ENCODE measurements around the gene S1PR3. TPM values are rescaled to one million over a fixed set of nuclear protein-coding genes. Genes with fewer than 3 reads are reported as not detected.

Gene S1PR3
- total and polyA plus RNA-seq, 2 experiments from 2014 or later: 11.8 to 16.9 TPM

DNA sequence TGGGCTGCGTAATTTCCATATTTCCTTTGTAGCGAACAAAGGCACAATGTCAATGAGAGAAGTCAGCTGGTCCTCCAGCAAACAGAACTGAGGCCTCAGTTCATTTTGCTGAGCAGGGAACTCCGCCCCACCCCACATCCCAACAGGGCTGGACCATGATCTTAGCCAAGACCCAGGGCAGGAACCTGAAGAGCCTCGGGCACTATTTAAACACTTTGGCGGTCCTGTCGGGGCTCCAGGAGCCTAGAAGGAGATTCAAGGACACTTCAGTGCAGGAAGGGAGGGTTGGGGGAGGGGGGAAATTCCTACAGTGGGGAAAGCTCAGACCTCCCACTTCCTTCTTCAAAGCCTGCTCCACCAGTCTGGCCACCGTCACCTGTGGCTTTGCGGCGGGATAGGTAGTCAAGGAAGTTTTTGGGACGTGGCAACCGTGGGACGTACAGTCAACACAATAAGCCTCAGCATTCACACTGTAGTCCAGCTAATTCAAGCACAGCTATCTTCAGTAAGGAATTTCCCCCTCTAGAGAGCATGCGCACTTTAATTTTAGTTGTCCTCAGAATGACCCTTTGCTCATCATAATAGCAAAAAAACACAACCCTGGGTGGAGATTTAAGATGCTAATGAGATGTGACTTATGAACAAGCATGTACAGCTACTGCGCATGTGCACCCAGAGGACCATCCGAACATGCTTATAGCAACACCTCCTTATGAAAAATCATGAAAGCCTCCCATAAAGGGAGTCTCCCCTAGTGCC is 30.9 kb downstream of the S1PR3 start:
- WGBS, 2 experiments (ENCODE audit: low coverage in 1 of 2, low lambda C conversion rate in 2 of 2, missing lambda C conversion rate in 2 of 2): 71 to 74% methylated on average over 15 of the region's 15 CpGs
- Histone ChIP-seq H4K20me1 (ENCODE audit: insufficient read depth) (no peaks in the 10 kb centered on the region), H3K27ac (peak overlapping the region; percentile 40), H3K36me3 (ENCODE audit: low read depth) (no peaks in the 10 kb centered on the region), H3K9me2 (ENCODE audit: insufficient read depth) (no peaks in the 10 kb centered on the region), H3K27me3 (replicated peaks; ENCODE audit: insufficient read depth) (no peaks in the 10 kb centered on the region), H3F3A (ENCODE audit: insufficient read depth) (peaks cover 19% of the 10 kb centered on the region), H3K4me3 (no peak overlapping the region), H3K4me2 (ENCODE audit: unreplicated experiment) (peak overlapping the region; percentile 36), H2AFZ (no peak overlapping the region), H3K4me1 (ENCODE audit: insufficient read depth) (peaks cover 34% of the 10 kb centered on the region), H3K9me3 (ENCODE audit: low read depth) (no peaks in the 10 kb centered on the region), H3K9ac (no peak overlapping the region), H3K79me2 (ENCODE audit: insufficient read depth) (no peaks in the 10 kb centered on the region)
- in situ Hi-C loops (cut with MboI): no loop called here
- DNase-seq: peak; percentile 33
- TF ChIP-seq EZH2phosphoT487 (IDR thresholded peaks at IDR 0.05; ENCODE audit: insufficient read depth, low read depth) (no peak), EZH2 (IDR thresholded peaks at IDR 0.05; ENCODE audit: insufficient read depth, poor library complexity, severe bottlenecking) (no peak)

DNA sequence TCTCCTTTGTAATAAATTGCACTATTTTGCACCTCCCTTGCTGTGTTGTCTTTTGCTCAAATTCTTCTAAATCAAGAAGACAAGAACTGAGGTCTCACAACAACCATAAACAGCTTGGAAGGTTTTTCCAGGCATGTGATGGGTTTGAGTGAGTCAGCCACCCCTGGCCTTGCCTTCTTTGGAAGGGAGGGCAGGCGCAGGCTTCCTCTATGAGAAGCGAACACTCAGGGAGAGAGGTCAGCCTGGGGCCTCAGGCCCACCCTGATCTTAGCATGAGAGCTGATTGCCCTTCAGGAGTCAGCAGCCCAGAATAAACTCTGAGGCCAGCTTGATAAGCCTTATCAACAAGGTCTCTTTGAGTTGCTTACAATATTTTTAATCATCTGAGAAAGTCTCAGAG is 31.6 kb downstream of the S1PR3 start:
- Histone ChIP-seq H3K9me2 (ENCODE audit: insufficient read depth) (no peaks in the 10 kb centered on the region), H3K79me2 (ENCODE audit: insufficient read depth) (no peaks in the 10 kb centered on the region), H3K9ac (0 out of 2 replicates have a peak overlapping the region, but pooled peaks have one; percentile 27), H3K9me3 (ENCODE audit: low read depth) (no peaks in the 10 kb centered on the region), H3K27me3 (replicated peaks; ENCODE audit: insufficient read depth) (no peaks in the 10 kb centered on the region), H2AFZ (peak overlapping the region; percentile 28; the same call in 1 of the 2 replicates), H3F3A (ENCODE audit: insufficient read depth) (peaks cover 19% of the 10 kb centered on the region), H3K27ac (peak overlapping the region; percentile 40), H3K36me3 (ENCODE audit: low read depth) (no peaks in the 10 kb centered on the region), H3K4me2 (ENCODE audit: unreplicated experiment) (peak overlapping the region; percentile 36), H4K20me1 (ENCODE audit: insufficient read depth) (no peaks in the 10 kb centered on the region), H3K4me1 (ENCODE audit: insufficient read depth) (peaks cover 34% of the 10 kb centered on the region), H3K4me3 (no peak overlapping the region)
- no peak for TF ChIP-seq EZH2 (IDR thresholded peaks at IDR 0.05; ENCODE audit: insufficient read depth, poor library complexity, severe bottlenecking)
- TF ChIP-seq EZH2phosphoT487 (IDR thresholded peaks at IDR 0.05; ENCODE audit: insufficient read depth, low read depth): no peak
- WGBS, 2 experiments (ENCODE audit: low coverage in 1 of 2, low lambda C conversion rate in 2 of 2, missing lambda C conversion rate in 2 of 2): 20 to 36% methylated on average over 2 of the region's 2 CpGs
- DNase-seq: peak; percentile 83
- in situ Hi-C loops (cut with MboI): no loop called here

DNA sequence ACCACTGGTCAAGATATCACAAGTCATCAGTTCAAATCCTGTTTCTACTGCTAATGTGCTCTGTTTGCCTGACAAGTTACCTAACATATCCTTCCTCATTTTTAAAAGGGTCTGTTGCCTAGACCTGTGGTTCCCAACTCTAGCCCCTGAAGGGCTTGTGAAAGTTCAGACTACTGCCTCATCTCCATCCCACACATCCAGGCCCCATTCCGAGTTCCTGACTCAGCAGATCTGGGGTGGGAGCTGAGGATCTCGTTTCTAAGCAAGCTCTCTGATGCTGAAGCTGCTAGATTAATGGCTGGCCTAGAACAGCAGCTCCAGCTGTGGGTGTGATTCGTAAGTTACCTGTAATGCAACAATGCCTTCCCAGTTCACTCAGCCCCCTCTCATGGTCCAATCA is 32.5 kb downstream of the S1PR3 start:
- DNase-seq: peak; percentile 25
- WGBS, 2 experiments (ENCODE audit: low coverage in 1 of 2, low lambda C conversion rate in 2 of 2, missing lambda C conversion rate in 2 of 2): 46 to 64% methylated on average over 3 of the region's 3 CpGs
- H3K27me3 ChIP-seq (replicated peaks; ENCODE audit: insufficient read depth): no peaks in the 10 kb centered on the region

DNA sequence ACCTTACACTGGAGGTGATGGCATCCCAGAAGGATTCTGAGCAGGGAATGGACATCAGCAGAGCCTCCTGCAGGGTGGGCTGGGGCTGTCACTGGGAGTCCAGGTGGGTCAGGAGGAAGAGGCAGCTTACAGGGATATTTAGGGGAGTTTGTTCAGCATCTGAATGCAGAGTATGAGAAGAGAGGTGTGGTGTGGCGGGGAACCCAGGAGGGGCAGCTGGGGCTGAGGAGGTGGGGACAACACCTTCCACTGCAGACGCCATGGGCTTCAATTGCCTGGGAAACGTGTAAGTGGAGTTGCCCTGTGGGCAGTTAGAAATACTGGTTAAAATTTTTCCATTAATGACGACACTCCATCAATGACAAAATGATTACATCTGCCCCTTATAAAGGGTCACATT is 33.5 kb downstream of the S1PR3 start:
- in situ Hi-C loops (cut with MboI): no loop called here
- Histone ChIP-seq H3K79me2 (ENCODE audit: insufficient read depth) (no peaks in the 10 kb centered on the region), H3K9me3 (ENCODE audit: low read depth) (no peaks in the 10 kb centered on the region), H3K4me2 (ENCODE audit: unreplicated experiment) (no peak overlapping the region), H3K4me3 (no peak overlapping the region), H3K9me2 (ENCODE audit: insufficient read depth) (no peaks in the 10 kb centered on the region), H3K27me3 (replicated peaks; ENCODE audit: insufficient read depth) (no peaks in the 10 kb centered on the region), H3F3A (ENCODE audit: insufficient read depth) (peaks cover 19% of the 10 kb centered on the region), H3K4me1 (ENCODE audit: insufficient read depth) (peaks cover 34% of the 10 kb centered on the region), H3K9ac (no peak overlapping the region), H3K36me3 (ENCODE audit: low read depth) (no peaks in the 10 kb centered on the region), H4K20me1 (ENCODE audit: insufficient read depth) (no peaks in the 10 kb centered on the region), H2AFZ (no peak overlapping the region), H3K27ac (no peak overlapping the region)
- TF ChIP-seq EZH2 (IDR thresholded peaks at IDR 0.05; ENCODE audit: insufficient read depth, poor library complexity, severe bottlenecking) (no peak), EZH2phosphoT487 (IDR thresholded peaks at IDR 0.05; ENCODE audit: insufficient read depth, low read depth) (no peak)
- no peak for DNase-seq
- WGBS, 2 experiments (ENCODE audit: low coverage in 1 of 2, low lambda C conversion rate in 2 of 2, missing lambda C conversion rate in 2 of 2): 94 to 97% methylated on average over 3 to 4 of the region's 4 CpGs

More for the DNA sequence above, 32.5 kb downstream of the S1PR3 start:
- H3K36me3 ChIP-seq (ENCODE audit: low read depth): no peaks in the 10 kb centered on the region
- no peak overlapping the region for H3K4me2 ChIP-seq (ENCODE audit: unreplicated experiment)
- TF ChIP-seq EZH2 (IDR thresholded peaks at IDR 0.05; ENCODE audit: insufficient read depth, poor library complexity, severe bottlenecking) (no peak), EZH2phosphoT487 (IDR thresholded peaks at IDR 0.05; ENCODE audit: insufficient read depth, low read depth) (no peak)
- H3K9me2 ChIP-seq (ENCODE audit: insufficient read depth): no peaks in the 10 kb centered on the region
- no peaks in the 10 kb centered on the region for H4K20me1 ChIP-seq (ENCODE audit: insufficient read depth)
- H3K27ac ChIP-seq: no peak overlapping the region
- peaks cover 34% of the 10 kb centered on the region for H3K4me1 ChIP-seq (ENCODE audit: insufficient read depth)
- no peak overlapping the region for H3K9ac ChIP-seq
- no peaks in the 10 kb centered on the region for H3K9me3 ChIP-seq (ENCODE audit: low read depth)
- H3K4me3 ChIP-seq: no peak overlapping the region
- peaks cover 19% of the 10 kb centered on the region for H3F3A ChIP-seq (ENCODE audit: insufficient read depth)
- H3K79me2 ChIP-seq (ENCODE audit: insufficient read depth): no peaks in the 10 kb centered on the region
- no peak overlapping the region for H2AFZ ChIP-seq
- in situ Hi-C loops (cut with MboI): no loop called here
